ENCODE data around the gene RNF167.

- TF ChIP-seq POLR2A (IDR thresholded peaks at IDR 0.05) (no peak), CTCF (IDR thresholded peaks at IDR 0.05) (no peak), EP300 (IDR thresholded peaks at IDR 0.05; ENCODE audit: low read depth) (no peak)
Measured at GRCh38 chr17:4965311-4965986, 25.4 kb downstream of the RNF167 start.
